NCI-H2029 (cell line): ENCODE measurements around the gene CREB5.

Source experiments
- DNase-seq: peaks from one replicate; lab custom pipeline; 2025; lab: John Stamatoyannopoulos, UW

The CREB5 gene

GRCh38 chr7:28435152-28435551 lies 22.8 kb downstream of the CREB5 start:
- no peak for DNase-seq

- no peak for DNase-seq
Observed at GRCh38 chr7:28435732-28436378, 23.5 kb downstream of the CREB5 start.

GRCh38 chr7:28440055-28440601 lies 27.8 kb downstream of the CREB5 start:
- DNase-seq, result no peak

GRCh38 chr7:28442540-28443420 lies 30.5 kb downstream of the CREB5 start:
- DNase-seq, result no peak

- DNase-seq, result no peak
Observed at GRCh38 chr7:28446131-28446530, 33.8 kb downstream of the CREB5 start.

- no peak for DNase-seq
Observed at GRCh38 chr7:28447071-28447470, 34.8 kb downstream of the CREB5 start.

- no peak for DNase-seq
Observed at GRCh38 chr7:28448708-28449107, 36.4 kb downstream of the CREB5 start.

- no peak for DNase-seq
Observed at GRCh38 chr7:28452681-28453080, 40.4 kb downstream of the CREB5 start.

GRCh38 chr7:28455486-28455885 lies 43.2 kb downstream of the CREB5 start:
- no peak for DNase-seq

GRCh38 chr7:28456044-28456443 lies 43.7 kb downstream of the CREB5 start:
- DNase-seq, result no peak

- no peak for DNase-seq
Observed at GRCh38 chr7:28458732-28459131, 46.4 kb downstream of the CREB5 start.

- no peak for DNase-seq
Observed at GRCh38 chr7:28459306-28459705, 47.0 kb downstream of the CREB5 start.

GRCh38 chr7:28465697-28466096 lies 53.4 kb downstream of the CREB5 start:
- DNase-seq, result no peak

GRCh38 chr7:28466341-28466740 lies 54.0 kb downstream of the CREB5 start:
- no peak for DNase-seq

GRCh38 chr7:28466885-28467284 lies 54.6 kb downstream of the CREB5 start:
- DNase-seq, result no peak

- DNase-seq, result no peak
Observed at GRCh38 chr7:28469562-28469961, 57.2 kb downstream of the CREB5 start.

GRCh38 chr7:28470344-28470743 lies 58.0 kb downstream of the CREB5 start:
- no peak for DNase-seq

GRCh38 chr7:28472332-28472731 lies 60.0 kb downstream of the CREB5 start:
- no peak for DNase-seq

- DNase-seq, result no peak
Observed at GRCh38 chr7:28473571-28474281, 61.4 kb downstream of the CREB5 start.

GRCh38 chr7:28474282-28474638 lies 61.9 kb downstream of the CREB5 start:
- no peak for DNase-seq

GRCh38 chr7:28474640-28475039 lies 62.3 kb downstream of the CREB5 start:
- no peak for DNase-seq

- DNase-seq, result no peak
Observed at GRCh38 chr7:28477041-28477442, 64.7 kb downstream of the CREB5 start.

- no peak for DNase-seq
Observed at GRCh38 chr7:28478656-28479055, 66.3 kb downstream of the CREB5 start.
